Osteoblast (primary cell): ENCODE data around the gene CDYL. TPM values are rescaled to one million over a fixed set of nuclear protein-coding genes. Genes with fewer than 3 reads are reported as not detected.

Experiments
- DNase-seq: peaks from one replicate; pipeline ENCODE4 v3.0.0; 2011; ENCODE audit warnings: low spot score, mixed read lengths; ENCODE audit not compliant: insufficient read length; ENCODE audit errors: missing footprints
- H2AFZ ChIP-seq: 2 replicates; pipeline ENCODE4 v1.6.0; 2011; ENCODE audit warnings: mild to moderate bottlenecking, low read length
- H3K27ac ChIP-seq: 2 replicates; pipeline ENCODE4 v1.5.1; 2011; ENCODE audit warnings: mild to moderate bottlenecking, low read depth, low read length, moderate library complexity
- H3K27me3 ChIP-seq: 2 replicates; pipeline ENCODE4 v1.6.0; 2012; ENCODE audit warnings: mild to moderate bottlenecking, control low read depth, inconsistent platforms, low read length, moderate library complexity; ENCODE audit not compliant: insufficient read depth
- H3K36me3 ChIP-seq: 2 replicates; pipeline ENCODE4 v1.5.1; 2011; ENCODE audit warnings: mild to moderate bottlenecking, low read length, control low read depth, moderate library complexity; ENCODE audit not compliant: insufficient read depth
- H3K4me1 ChIP-seq: 2 replicates; pipeline ENCODE4 v1.5.1; 2011; ENCODE audit warnings: mild to moderate bottlenecking, low read length, control low read depth, moderate library complexity; ENCODE audit not compliant: insufficient read depth
- H3K4me2 ChIP-seq: 2 replicates; pipeline ENCODE4 v1.6.0; 2011; ENCODE audit warnings: mild to moderate bottlenecking, low read length; ENCODE audit not compliant: insufficient read depth
- H3K4me3 ChIP-seq: fragments of 200-600 bp; sonication (generic); 3 replicates; pipeline ENCODE4 v1.5.1; 2012; ENCODE audit warnings: mild to moderate bottlenecking, low read length, inconsistent platforms; ENCODE audit not compliant: insufficient read depth
- H3K79me2 ChIP-seq: 2 replicates; pipeline ENCODE4 v1.6.0; 2012; ENCODE audit warnings: mild to moderate bottlenecking, low read length, control low read depth, inconsistent platforms; ENCODE audit not compliant: insufficient read depth
- H3K9me3 ChIP-seq: 2 replicates; pipeline ENCODE4 v1.5.1; 2011; ENCODE audit warnings: low read depth, low read length, control low read depth
- H4K20me1 ChIP-seq: 2 replicates; pipeline ENCODE4 v1.6.0; 2012; ENCODE audit warnings: mild to moderate bottlenecking, low read length, control low read depth; ENCODE audit not compliant: insufficient read depth
- CTCF ChIP-seq: IDR thresholded peaks from 2 replicates; pipeline ENCODE4 v1.5.1; 2011; ENCODE audit warnings: mild to moderate bottlenecking, low read depth, low read length, moderate library complexity; ENCODE audit errors: extremely low read depth
- total RNA-seq: library from RNA; depleted of rRNA; stranded (reverse); fragments of >200 nt; gene quantifications from 2 replicates; pipeline ENCODE4 v1.2.3, GENCODE V29; 2012

CDYL gene
- total RNA-seq, 1 donor: 106 TPM

GRCh38 chr6:4943716-4944115 lies 167.5 kb downstream of the CDYL start:
- peaks cover 3% of the 10 kb centered on the region for H3K36me3 ChIP-seq
- no peak for TF ChIP-seq CTCF
- no peaks in the 10 kb centered on the region for H3K27me3 ChIP-seq
- no peak overlapping the region for H3K27ac ChIP-seq
- no peaks in the 10 kb centered on the region for H4K20me1 ChIP-seq
- DNase-seq: no peak
- no peaks in the 10 kb centered on the region for H3K79me2 ChIP-seq
- H3K9me3 ChIP-seq: no peaks in the 10 kb centered on the region
- H2AFZ ChIP-seq: no peak overlapping the region
- no peak overlapping the region for H3K4me3 ChIP-seq
- peaks cover 22% of the 10 kb centered on the region for H3K4me1 ChIP-seq
- H3K4me2 ChIP-seq: no peak overlapping the region

- Histone ChIP-seq H3K79me2 (no peaks in the 10 kb centered on the region), H3K4me2 (no peak overlapping the region), H3K27me3 (no peaks in the 10 kb centered on the region), H3K9me3 (no peaks in the 10 kb centered on the region), H2AFZ (no peak overlapping the region), H3K4me1 (peaks cover 22% of the 10 kb centered on the region), H3K27ac (no peak overlapping the region), H3K36me3 (peaks cover 3% of the 10 kb centered on the region), H3K4me3 (no peak overlapping the region), H4K20me1 (no peaks in the 10 kb centered on the region)
- TF ChIP-seq CTCF: no peak
- no peak for DNase-seq
These were observed 168.1 kb downstream of the CDYL start for GRCh38 chr6:4944325-4944724.

- Histone ChIP-seq H3K27ac (no peak overlapping the region), H2AFZ (no peak overlapping the region), H3K27me3 (no peaks in the 10 kb centered on the region), H4K20me1 (no peaks in the 10 kb centered on the region), H3K4me1 (peaks cover 18% of the 10 kb centered on the region), H3K4me3 (no peak overlapping the region), H3K9me3 (no peaks in the 10 kb centered on the region), H3K4me2 (no peak overlapping the region), H3K79me2 (no peaks in the 10 kb centered on the region), H3K36me3 (peaks cover 3% of the 10 kb centered on the region)
- DNase-seq: no peak
- TF ChIP-seq CTCF: no peak
These were observed 170.3 kb downstream of the CDYL start for GRCh38 chr6:4946521-4946920.

GRCh38 chr6:4947716-4948115 lies 171.5 kb downstream of the CDYL start:
- Histone ChIP-seq H3K4me2 (no peak overlapping the region), H3K4me3 (no peak overlapping the region), H3K79me2 (no peaks in the 10 kb centered on the region), H3K27ac (no peak overlapping the region), H3K4me1 (peaks cover 6% of the 10 kb centered on the region), H4K20me1 (no peaks in the 10 kb centered on the region), H3K36me3 (peaks cover 3% of the 10 kb centered on the region), H3K27me3 (no peaks in the 10 kb centered on the region), H3K9me3 (no peaks in the 10 kb centered on the region), H2AFZ (no peak overlapping the region)
- no peak for DNase-seq
- TF ChIP-seq CTCF: no peak
